CD4-positive, alpha-beta T cell treated with Interleukin-10 for 1 hour (primary cell): Measurements from ENCODE around the gene PTEN.

Experiments
- DNase-seq: peaks from one replicate; pipeline ENCODE4 v3.0.0-alpha.2; 2020

PTEN gene

GRCh38 chr10:87923233-87923632 is 59.8 kb downstream of the PTEN start:
- no peak for DNase-seq

GRCh38 chr10:87925570-87925969 is 62.1 kb downstream of the PTEN start:
- DNase-seq = no peak

GRCh38 chr10:87927091-87927490 is 63.7 kb downstream of the PTEN start:
- no peak for DNase-seq

- DNase-seq = no peak
These were observed 65.6 kb downstream of the PTEN start for GRCh38 chr10:87928996-87929395.

GRCh38 chr10:87930141-87930540 is 66.7 kb downstream of the PTEN start:
- DNase-seq = no peak

GRCh38 chr10:87930934-87931835 is 67.8 kb downstream of the PTEN start:
- DNase-seq = no peak

- DNase-seq = no peak
These were observed 68.4 kb downstream of the PTEN start for GRCh38 chr10:87931836-87932230.

GRCh38 chr10:87935290-87936141 is 72.1 kb downstream of the PTEN start:
- DNase-seq = no peak

GRCh38 chr10:87940210-87940609 is 76.8 kb downstream of the PTEN start:
- DNase-seq = no peak

- no peak for DNase-seq
These were observed 79.6 kb downstream of the PTEN start for GRCh38 chr10:87942884-87943527.

GRCh38 chr10:87945984-87946383 is 82.6 kb downstream of the PTEN start:
- no peak for DNase-seq

- DNase-seq = no peak
These were observed 89.2 kb downstream of the PTEN start for GRCh38 chr10:87952612-87953011.

GRCh38 chr10:87956055-87956454 is 92.6 kb downstream of the PTEN start:
- DNase-seq = no peak

- no peak for DNase-seq
These were observed 94.3 kb downstream of the PTEN start for GRCh38 chr10:87957702-87958101.

GRCh38 chr10:87960230-87960629 is 96.8 kb downstream of the PTEN start:
- DNase-seq = no peak

GRCh38 chr10:87961314-87961713 is 97.9 kb downstream of the PTEN start:
- DNase-seq = no peak

GRCh38 chr10:87966459-87966858 is 103.0 kb downstream of the PTEN start:
- DNase-seq = no peak

- DNase-seq = no peak
These were observed 110.2 kb downstream of the PTEN start for GRCh38 chr10:87973635-87974034.

- DNase-seq = no peak
These were observed 110.7 kb downstream of the PTEN start for GRCh38 chr10:87974130-87974529.

- no peak for DNase-seq
These were observed 111.3 kb downstream of the PTEN start for GRCh38 chr10:87974769-87975168.

GRCh38 chr10:87976101-87976743 is 112.8 kb downstream of the PTEN start:
- no peak for DNase-seq

- DNase-seq = no peak
These were observed 114.7 kb downstream of the PTEN start for GRCh38 chr10:87978166-87978565.

GRCh38 chr10:87979847-87980246 is 116.4 kb downstream of the PTEN start:
- no peak for DNase-seq
